ENCODE measurements around the gene RRM2. TPM values are rescaled to one million over a fixed set of nuclear protein-coding genes. Genes with fewer than 3 reads are reported as not detected.

Gene RRM2
- polyA plus RNA-seq, 2 of the 4 experiments (the other 2 are of a cell fraction), result 84.4 to 111 TPM

DNA sequence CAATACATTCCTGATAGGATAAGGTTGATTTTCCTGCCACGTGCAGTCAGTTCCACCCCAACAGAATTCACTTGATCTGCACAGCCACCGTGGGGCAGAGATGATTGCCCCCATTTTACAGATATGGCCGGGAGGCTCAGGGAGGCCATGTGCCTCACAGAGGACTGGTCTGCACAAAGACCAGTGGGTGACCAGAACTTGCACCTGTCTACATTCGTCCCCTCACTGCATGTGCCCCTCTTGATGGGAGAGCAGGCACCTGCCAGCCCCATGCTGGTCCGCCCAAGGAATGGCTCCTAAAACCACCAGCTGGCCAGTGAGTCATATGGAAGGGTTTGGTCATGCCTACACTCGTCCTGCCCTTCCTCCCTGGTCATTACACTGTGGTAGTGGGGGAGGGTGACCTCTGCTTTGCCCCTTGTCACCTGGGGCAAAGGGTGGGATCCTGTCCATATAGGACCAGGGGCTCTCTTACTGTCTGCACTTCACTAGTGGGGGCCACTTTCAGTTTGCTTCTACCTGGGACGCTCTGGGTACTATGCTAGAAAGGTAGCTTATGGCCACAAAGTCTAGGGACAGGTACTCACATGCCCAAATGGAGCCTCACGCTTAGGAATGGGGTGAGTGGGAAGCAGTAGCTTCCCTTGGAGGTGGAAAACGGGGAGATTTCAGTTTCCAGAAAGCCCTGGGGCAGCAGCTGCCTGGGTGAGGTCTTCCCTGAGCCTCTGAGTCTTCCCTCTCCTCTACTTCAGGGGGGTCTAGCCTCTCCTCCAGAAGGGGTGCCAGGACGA lies 14.7 kb downstream of the RRM2 start:
- 82% methylated on average over 10 of the region's 10 CpGs for WGBS (ENCODE audit: missing lambda C conversion rate)
- peak in 1 of 2 experiments; percentile 9; a peak in 3 of 6 replicates for ATAC-seq
- H3K27ac ChIP-seq, result peak overlapping the region in 1 of 2 experiments; percentile 47; a peak in 3 of 6 replicates
- TF ChIP-seq, protein P1, sequence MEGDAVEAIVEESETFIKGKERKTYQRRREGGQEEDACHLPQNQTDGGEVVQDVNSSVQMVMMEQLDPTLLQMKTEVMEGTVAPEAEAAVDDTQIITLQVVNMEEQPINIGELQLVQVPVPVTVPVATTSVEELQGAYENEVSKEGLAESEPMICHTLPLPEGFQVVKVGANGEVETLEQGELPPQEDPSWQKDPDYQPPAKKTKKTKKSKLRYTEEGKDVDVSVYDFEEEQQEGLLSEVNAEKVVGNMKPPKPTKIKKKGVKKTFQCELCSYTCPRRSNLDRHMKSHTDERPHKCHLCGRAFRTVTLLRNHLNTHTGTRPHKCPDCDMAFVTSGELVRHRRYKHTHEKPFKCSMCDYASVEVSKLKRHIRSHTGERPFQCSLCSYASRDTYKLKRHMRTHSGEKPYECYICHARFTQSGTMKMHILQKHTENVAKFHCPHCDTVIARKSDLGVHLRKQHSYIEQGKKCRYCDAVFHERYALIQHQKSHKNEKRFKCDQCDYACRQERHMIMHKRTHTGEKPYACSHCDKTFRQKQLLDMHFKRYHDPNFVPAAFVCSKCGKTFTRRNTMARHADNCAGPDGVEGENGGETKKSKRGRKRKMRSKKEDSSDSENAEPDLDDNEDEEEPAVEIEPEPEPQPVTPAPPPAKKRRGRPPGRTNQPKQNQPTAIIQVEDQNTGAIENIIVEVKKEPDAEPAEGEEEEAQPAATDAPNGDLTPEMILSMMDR (IDR thresholded peaks at IDR 0.05), result no peak
- TF ChIP-seq, protein P2, sequence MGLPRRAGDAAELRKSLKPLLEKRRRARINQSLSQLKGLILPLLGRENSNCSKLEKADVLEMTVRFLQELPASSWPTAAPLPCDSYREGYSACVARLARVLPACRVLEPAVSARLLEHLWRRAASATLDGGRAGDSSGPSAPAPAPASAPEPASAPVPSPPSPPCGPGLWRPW (IDR thresholded peaks at IDR 0.05), result 0 out of 2 replicates have a peak, but pooled peaks have one; percentile 13
- TF ChIP-seq FOSL2 (IDR thresholded peaks at IDR 0.05) (no peak), FOSL2 (CRISPR knock-in tag; IDR thresholded peaks at IDR 0.05) (peak; percentile 39; the same call in 1 of the 2 replicates)
- H3K9me3 ChIP-seq, result no peaks in the 10 kb centered on the region
- no peak for DNase-seq (ENCODE audit: low read depth in 1 of 2, low spot score in 1 of 2)
- CTCF ChIA-PET, result interaction anchor here (0.9 to 15.8 kb wide), 5 partner anchors 8 to 296 kb away, joined by 3 to 210 read pairs (median 5); partner anchors contain the start of genes HPCAL1 and RRM2
- POLR2A ChIA-PET, result no interaction called here
- no peak for FAIRE-seq
- peaks cover 32% of the 10 kb centered on the region for H3K4me1 ChIP-seq
- no peak overlapping the region for H3K4me3 ChIP-seq
- no peak overlapping the region for H3K4me2 ChIP-seq

DNA sequence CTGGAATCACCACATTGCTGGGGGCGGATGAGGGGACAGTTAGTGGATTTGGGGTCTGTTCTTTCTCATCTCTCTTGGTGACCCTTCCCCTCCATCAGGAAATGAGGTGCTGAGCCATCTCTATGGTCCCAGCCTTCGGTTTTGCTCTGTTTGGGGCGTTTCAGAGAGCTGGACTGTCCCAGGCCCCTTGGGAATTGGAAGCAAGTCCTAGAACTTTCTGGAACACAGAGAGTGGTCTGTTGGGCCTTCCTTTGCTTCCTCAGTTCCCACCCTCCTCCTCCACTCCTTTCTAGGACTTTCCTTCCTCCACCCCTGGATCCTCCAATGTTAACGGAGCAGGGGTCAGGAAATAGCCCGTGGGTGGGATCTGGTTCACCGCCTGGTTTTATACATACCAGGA lies 17.0 kb downstream of the RRM2 start:
- Histone ChIP-seq H3K4me1 (peaks cover 30% of the 10 kb centered on the region), H3K4me2 (no peak overlapping the region), H3K9me3 (no peaks in the 10 kb centered on the region), H3K27ac (no peak overlapping the region), H3K4me3 (no peak overlapping the region)
- WGBS (ENCODE audit: missing lambda C conversion rate), result 88% methylated on average over 6 of the region's 6 CpGs
- TF ChIP-seq HEYL (CRISPR knock-in tag; IDR thresholded peaks at IDR 0.05) (no peak), POLR2AphosphoS2 (conservative IDR thresholded peaks at IDR 0.05; ENCODE audit: low read length) (no peak), JUNB (IDR thresholded peaks at IDR 0.05) (no peak), SREBF2 (IDR thresholded peaks at IDR 0.05) (no peak), SMC3 (IDR thresholded peaks at IDR 0.05) (no peak), FOSB (CRISPR knock-in tag; IDR thresholded peaks at IDR 0.05) (no peak)
- TF ChIP-seq, protein P3, sequence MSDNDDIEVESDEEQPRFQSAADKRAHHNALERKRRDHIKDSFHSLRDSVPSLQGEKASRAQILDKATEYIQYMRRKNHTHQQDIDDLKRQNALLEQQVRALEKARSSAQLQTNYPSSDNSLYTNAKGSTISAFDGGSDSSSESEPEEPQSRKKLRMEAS (IDR thresholded peaks at IDR 0.05), result no peak
- TF ChIP-seq, protein P2 (IDR thresholded peaks at IDR 0.05), result no peak
- DNase-seq (ENCODE audit: low read depth in 1 of 2, low spot score in 1 of 2) (no peak), FAIRE-seq (no peak), ATAC-seq (no peak)
- POLR2A ChIA-PET, result no interaction called here
- CTCF ChIA-PET, result interaction anchor here (1.2 to 15.8 kb wide), 9 partner anchors 9 to 300 kb away, joined by 3 to 210 read pairs (median 26); partner anchors contain the start of genes HPCAL1 and RRM2

DNA sequence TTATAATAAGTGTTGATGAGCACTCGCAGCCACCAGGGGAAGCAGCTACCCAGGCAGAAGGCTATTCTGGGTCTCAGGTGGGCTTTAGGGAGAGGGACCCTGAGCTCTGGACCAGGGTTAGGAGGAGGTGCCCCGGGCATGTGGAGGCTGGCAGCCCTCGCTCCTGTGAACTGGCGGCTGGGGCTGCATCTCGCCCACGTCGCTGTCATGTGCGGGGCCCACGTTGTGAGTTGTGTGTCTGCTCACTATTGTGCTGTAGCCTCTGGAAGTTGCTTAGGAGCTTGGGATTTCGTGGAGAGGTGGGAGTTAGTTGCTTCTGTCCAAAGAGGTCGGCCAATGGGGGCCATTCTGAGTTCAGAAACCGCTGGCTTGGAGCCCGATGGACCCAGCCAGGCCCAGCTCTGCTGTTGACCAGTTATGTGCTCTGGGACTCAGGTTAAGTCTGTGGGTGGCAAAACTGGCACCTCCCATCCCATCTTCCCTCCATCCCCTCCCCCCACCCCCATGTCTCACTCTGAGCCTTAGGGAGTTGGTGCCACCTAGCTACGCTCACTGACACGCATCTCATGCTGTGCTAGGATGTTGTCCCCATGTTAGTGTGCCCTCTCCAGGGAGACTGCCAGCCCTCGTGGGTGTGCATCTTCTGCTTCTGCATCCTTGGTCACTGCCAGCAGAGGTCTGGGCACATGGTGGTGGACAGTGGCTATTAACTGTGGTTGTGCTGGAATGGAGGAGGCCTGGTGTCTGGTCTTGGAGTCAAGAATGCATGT lies 18.5 kb downstream of the RRM2 start:
- H3K9me3 ChIP-seq, result no peaks in the 10 kb centered on the region
- POLR2A ChIA-PET, result no interaction called here
- H3K27ac ChIP-seq, result no peak overlapping the region
- WGBS (ENCODE audit: missing lambda C conversion rate), result 87% methylated on average over 16 of the region's 16 CpGs
- peaks cover 17% of the 10 kb centered on the region for H3K4me1 ChIP-seq
- ATAC-seq (peak; percentile 15 to 33; a peak in 5 of 6 replicates), DNase-seq (ENCODE audit: low read depth in 1 of 2, low spot score in 1 of 2) (peak in 1 of 2 experiments; percentile 50), FAIRE-seq (no peak)
- H3K4me3 ChIP-seq, result no peak overlapping the region
- CTCF ChIA-PET, result interaction anchor here (0.8 to 15.8 kb wide), 28 partner anchors 11 to 361 kb away, joined by 3 to 210 read pairs (median 8); partner anchors contain the start of genes HPCAL1 and RRM2
- H3K4me2 ChIP-seq, result no peak overlapping the region
- TF ChIP-seq ZFP36 (IDR thresholded peaks at IDR 0.05; ENCODE audit: borderline replicate concordance, partially characterized antibody) (no peak), SREBF2 (IDR thresholded peaks at IDR 0.05) (no peak), JUN (IDR thresholded peaks at IDR 0.05) (no peak), HEYL (CRISPR knock-in tag; IDR thresholded peaks at IDR 0.05) (no peak), GATA3 (IDR thresholded peaks at IDR 0.05; ENCODE audit: borderline replicate concordance) (no peak), NPAS2 (CRISPR knock-in tag; IDR thresholded peaks at IDR 0.05; ENCODE audit: borderline replicate concordance) (no peak), HOXB5 (CRISPR knock-in tag; IDR thresholded peaks at IDR 0.05) (no peak), SMC3 (IDR thresholded peaks at IDR 0.05) (no peak), RNF2 (IDR thresholded peaks at IDR 0.05; ENCODE audit: borderline replicate concordance, low read depth) (no peak), PHF8 (IDR thresholded peaks at IDR 0.05; ENCODE audit: borderline replicate concordance, low read depth) (no peak), POLR2A (IDR thresholded peaks at IDR 0.05; ENCODE audit: low read length) (no peak), EHF (CRISPR knock-in tag; IDR thresholded peaks at IDR 0.05) (no peak)
- TF ChIP-seq, protein P4, sequence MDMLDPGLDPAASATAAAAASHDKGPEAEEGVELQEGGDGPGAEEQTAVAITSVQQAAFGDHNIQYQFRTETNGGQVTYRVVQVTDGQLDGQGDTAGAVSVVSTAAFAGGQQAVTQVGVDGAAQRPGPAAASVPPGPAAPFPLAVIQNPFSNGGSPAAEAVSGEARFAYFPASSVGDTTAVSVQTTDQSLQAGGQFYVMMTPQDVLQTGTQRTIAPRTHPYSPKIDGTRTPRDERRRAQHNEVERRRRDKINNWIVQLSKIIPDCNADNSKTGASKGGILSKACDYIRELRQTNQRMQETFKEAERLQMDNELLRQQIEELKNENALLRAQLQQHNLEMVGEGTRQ (IDR thresholded peaks at IDR 0.05), result no peak
- TF ChIP-seq, protein P5, sequence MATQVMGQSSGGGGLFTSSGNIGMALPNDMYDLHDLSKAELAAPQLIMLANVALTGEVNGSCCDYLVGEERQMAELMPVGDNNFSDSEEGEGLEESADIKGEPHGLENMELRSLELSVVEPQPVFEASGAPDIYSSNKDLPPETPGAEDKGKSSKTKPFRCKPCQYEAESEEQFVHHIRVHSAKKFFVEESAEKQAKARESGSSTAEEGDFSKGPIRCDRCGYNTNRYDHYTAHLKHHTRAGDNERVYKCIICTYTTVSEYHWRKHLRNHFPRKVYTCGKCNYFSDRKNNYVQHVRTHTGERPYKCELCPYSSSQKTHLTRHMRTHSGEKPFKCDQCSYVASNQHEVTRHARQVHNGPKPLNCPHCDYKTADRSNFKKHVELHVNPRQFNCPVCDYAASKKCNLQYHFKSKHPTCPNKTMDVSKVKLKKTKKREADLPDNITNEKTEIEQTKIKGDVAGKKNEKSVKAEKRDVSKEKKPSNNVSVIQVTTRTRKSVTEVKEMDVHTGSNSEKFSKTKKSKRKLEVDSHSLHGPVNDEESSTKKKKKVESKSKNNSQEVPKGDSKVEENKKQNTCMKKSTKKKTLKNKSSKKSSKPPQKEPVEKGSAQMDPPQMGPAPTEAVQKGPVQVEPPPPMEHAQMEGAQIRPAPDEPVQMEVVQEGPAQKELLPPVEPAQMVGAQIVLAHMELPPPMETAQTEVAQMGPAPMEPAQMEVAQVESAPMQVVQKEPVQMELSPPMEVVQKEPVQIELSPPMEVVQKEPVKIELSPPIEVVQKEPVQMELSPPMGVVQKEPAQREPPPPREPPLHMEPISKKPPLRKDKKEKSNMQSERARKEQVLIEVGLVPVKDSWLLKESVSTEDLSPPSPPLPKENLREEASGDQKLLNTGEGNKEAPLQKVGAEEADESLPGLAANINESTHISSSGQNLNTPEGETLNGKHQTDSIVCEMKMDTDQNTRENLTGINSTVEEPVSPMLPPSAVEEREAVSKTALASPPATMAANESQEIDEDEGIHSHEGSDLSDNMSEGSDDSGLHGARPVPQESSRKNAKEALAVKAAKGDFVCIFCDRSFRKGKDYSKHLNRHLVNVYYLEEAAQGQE (IDR thresholded peaks at IDR 0.05), result no peak
- TF ChIP-seq, protein P6, sequence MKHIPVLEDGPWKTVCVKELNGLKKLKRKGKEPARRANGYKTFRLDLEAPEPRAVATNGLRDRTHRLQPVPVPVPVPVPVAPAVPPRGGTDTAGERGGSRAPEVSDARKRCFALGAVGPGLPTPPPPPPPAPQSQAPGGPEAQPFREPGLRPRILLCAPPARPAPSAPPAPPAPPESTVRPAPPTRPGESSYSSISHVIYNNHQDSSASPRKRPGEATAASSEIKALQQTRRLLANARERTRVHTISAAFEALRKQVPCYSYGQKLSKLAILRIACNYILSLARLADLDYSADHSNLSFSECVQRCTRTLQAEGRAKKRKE (CRISPR knock-in tag; IDR thresholded peaks at IDR 0.05; ENCODE audit: low read depth), result no peak

Measured in A549 (cell line).